NCI-H146 treated with DMSO at 0.1 percent for 48 hours (cell line): ENCODE measurements around the gene CSDE1.
"Not testable (repeated sequence)": the region's sequence is repeated elsewhere in the genome, so short reads cannot be mapped to it uniquely, and the experiment has no call there.

Experiments
- DNase-seq: peaks from one replicate; lab custom pipeline; 2025; ENCODE audit not compliant: unreplicated experiment; lab: John Stamatoyannopoulos, UW

Gene CSDE1

GRCh38 chr1:114757455-114758255 is at the start of gene CSDE1:
Gene CSDE1, minus strand, starts transcription at chr1:114757984. Its CDS starts 18,094 bp downstream, at chr1:114739890.
- DNase-seq: peak; percentile 95

GRCh38 chr1:114804449-114804848 is 46.7 kb upstream of the CSDE1 start:
- not testable (repeated sequence) for DNase-seq

- no peak for DNase-seq
Observed at GRCh38 chr1:114803001-114803400, 45.2 kb upstream of the CSDE1 start.

GRCh38 chr1:114794038-114794437 is 36.3 kb upstream of the CSDE1 start:
- DNase-seq: no peak

GRCh38 chr1:114790581-114790980 is 32.8 kb upstream of the CSDE1 start:
- not testable (repeated sequence) for DNase-seq

GRCh38 chr1:114786440-114786839 is 28.7 kb upstream of the CSDE1 start:
- DNase-seq: not testable (repeated sequence)

GRCh38 chr1:114782476-114782875 is 24.7 kb upstream of the CSDE1 start:
- DNase-seq: no peak

- peak; percentile 78 for DNase-seq
Observed at GRCh38 chr1:114780344-114781226, 22.8 kb upstream of the CSDE1 start, which contains the start of gene SIKE1. Gene SIKE1, minus strand, starts transcription at chr1:114780685. Its CDS starts 78 bp downstream, at chr1:114780607.

- DNase-seq: no peak
Observed at GRCh38 chr1:114779722-114780121, 21.9 kb upstream of the CSDE1 start.

- DNase-seq: not testable (repeated sequence)
Observed at GRCh38 chr1:114776726-114777125, 18.9 kb upstream of the CSDE1 start.

- no peak for DNase-seq
Observed at GRCh38 chr1:114771992-114772391, 14.2 kb upstream of the CSDE1 start.

GRCh38 chr1:114770989-114771388 is 13.2 kb upstream of the CSDE1 start:
- no peak for DNase-seq

- DNase-seq: no peak
Observed at GRCh38 chr1:114764689-114765088, 6.9 kb upstream of the CSDE1 start.

- peak; percentile 37 for DNase-seq
Observed at GRCh38 chr1:114758256-114758832, 560 bp upstream of the CSDE1 start.

GRCh38 chr1:114756949-114757454 is 782 bp downstream of the CSDE1 start:
- DNase-seq: no peak

GRCh38 chr1:114756009-114756892 is 1.5 kb downstream of the CSDE1 start:
- no peak for DNase-seq

GRCh38 chr1:114755006-114755931 is 2.5 kb downstream of the CSDE1 start:
- no peak for DNase-seq

- DNase-seq: not testable (repeated sequence)
Observed at GRCh38 chr1:114753702-114754101, 4.1 kb downstream of the CSDE1 start.

- no peak for DNase-seq
Observed at GRCh38 chr1:114753143-114753542, 4.6 kb downstream of the CSDE1 start.
